Globus pallidus (tissue), 1 donor: Measurements from ENCODE around the gene ARHGAP8.
"Not testable (repeated sequence)": the region's sequence is repeated elsewhere in the genome, so short reads cannot be mapped to it uniquely, and the experiment has no call there.

Experiments
- DNase-seq: peaks from one replicate; pipeline ENCODE4 v3.0.0-alpha.2; 2015; ENCODE audit warnings: low spot score

ARHGAP8 gene

GRCh38 chr22:44739666-44740065 is 12.7 kb upstream of the ARHGAP8 start:
- not testable (repeated sequence) for DNase-seq

- no peak for DNase-seq
Observed at GRCh38 chr22:44740307-44740706, 12.1 kb upstream of the ARHGAP8 start.

GRCh38 chr22:44741929-44742328 is 10.4 kb upstream of the ARHGAP8 start:
- no peak for DNase-seq

GRCh38 chr22:44743247-44743646 is 9.1 kb upstream of the ARHGAP8 start:
- DNase-seq, result no peak

GRCh38 chr22:44743804-44744211 is 8.6 kb upstream of the ARHGAP8 start:
- DNase-seq, result no peak

GRCh38 chr22:44745853-44746789 is 6.3 kb upstream of the ARHGAP8 start:
- no peak for DNase-seq

- DNase-seq, result not testable (repeated sequence)
Observed at GRCh38 chr22:44747784-44748127, 4.6 kb upstream of the ARHGAP8 start.

GRCh38 chr22:44748524-44748923 is 3.9 kb upstream of the ARHGAP8 start:
- DNase-seq, result no peak

- no peak for DNase-seq
Observed at GRCh38 chr22:44750481-44750880, 1.9 kb upstream of the ARHGAP8 start.

- DNase-seq, result no peak
Observed at GRCh38 chr22:44753189-44754042, 1.0 kb downstream of the ARHGAP8 start.

- DNase-seq, result no peak
Observed at GRCh38 chr22:44754998-44755397, 2.6 kb downstream of the ARHGAP8 start.

- DNase-seq, result no peak
Observed at GRCh38 chr22:44755417-44755816, 3.0 kb downstream of the ARHGAP8 start.

GRCh38 chr22:44755956-44756361 is 3.6 kb downstream of the ARHGAP8 start:
- no peak for DNase-seq

GRCh38 chr22:44758344-44758973 is 6.1 kb downstream of the ARHGAP8 start:
- no peak for DNase-seq

GRCh38 chr22:44759001-44759400 is 6.6 kb downstream of the ARHGAP8 start:
- DNase-seq, result no peak

- DNase-seq, result no peak
Observed at GRCh38 chr22:44759430-44760310, 7.3 kb downstream of the ARHGAP8 start.

GRCh38 chr22:44760476-44760875 is 8.1 kb downstream of the ARHGAP8 start:
- DNase-seq, result no peak

GRCh38 chr22:44761025-44761424 is 8.7 kb downstream of the ARHGAP8 start:
- DNase-seq, result no peak

GRCh38 chr22:44764373-44764772 is 12.0 kb downstream of the ARHGAP8 start:
- no peak for DNase-seq

GRCh38 chr22:44764974-44765373 is 12.6 kb downstream of the ARHGAP8 start:
- no peak for DNase-seq

GRCh38 chr22:44765571-44766285 is 13.4 kb downstream of the ARHGAP8 start:
- no peak for DNase-seq
